GM18499 (cell line): Measurements from ENCODE around the gene NAE1.
"Not testable (repeated sequence)": the region's sequence is repeated elsewhere in the genome, so short reads cannot be mapped to it uniquely, and the experiment has no call there.

ENCODE experiments used
- ATAC-seq: cut with Tn5 transposase; IDR thresholded peaks from one replicate; pipeline ENCODE4 v1.9.1; 2021; ENCODE audit warnings: moderate number of reproducible peaks; ENCODE audit not compliant: insufficient read depth, unreplicated experiment

The NAE1 gene

GRCh38 chr16:66810391-66810790 lies 20.4 kb downstream of the NAE1 start:
- ATAC-seq, result no peak

DNA sequence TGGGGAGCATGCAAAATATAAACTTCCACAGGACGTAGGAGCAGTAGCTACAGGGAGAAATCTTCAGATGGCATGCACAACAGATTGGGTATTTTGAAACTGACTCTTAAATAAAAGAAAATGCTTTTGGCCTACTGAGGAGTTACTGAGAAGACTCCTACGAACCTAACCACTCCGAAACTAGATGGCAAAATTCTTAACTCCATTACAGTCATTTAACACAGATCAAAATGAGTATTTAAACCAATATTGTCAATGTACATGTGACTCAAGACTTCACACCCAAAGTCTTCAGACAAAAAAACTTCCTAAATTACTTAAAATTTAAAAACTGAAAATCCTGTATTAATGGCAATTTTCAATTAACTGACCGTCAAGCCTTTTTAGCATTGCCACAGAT lies 21.0 kb downstream of the NAE1 start:
- no peak for ATAC-seq

DNA sequence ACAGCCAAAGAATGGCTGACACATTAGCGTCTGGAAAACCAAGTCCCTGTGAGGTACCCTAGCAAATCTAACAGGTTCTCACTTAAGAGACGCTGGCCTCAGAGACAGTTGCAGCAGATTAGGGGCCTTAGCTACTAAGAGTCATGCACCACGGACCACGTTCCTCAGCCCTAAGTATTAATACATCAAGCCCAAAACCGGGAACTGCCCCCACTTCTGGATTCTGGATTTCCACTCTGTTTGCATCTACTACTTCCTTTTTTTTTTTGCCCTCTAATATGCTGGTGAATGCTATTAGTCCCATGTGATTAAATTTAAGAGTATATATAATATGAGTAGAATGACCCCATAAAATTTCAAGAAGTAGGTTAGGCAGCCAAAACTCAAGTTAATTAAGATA lies 28.6 kb downstream of the NAE1 start:
- no peak for ATAC-seq

- no peak for ATAC-seq
Measured at GRCh38 chr16:66801320-66802105, 29.3 kb downstream of the NAE1 start, which contains the start of gene TERB1. Gene TERB1, minus strand, starts transcription at chr16:66801584. Its CDS starts 4,786 bp downstream, at chr16:66796798.

- no peak for ATAC-seq
Measured at GRCh38 chr16:66800856-66801255, 29.9 kb downstream of the NAE1 start.

GRCh38 chr16:66798161-66798560 lies 32.6 kb downstream of the NAE1 start:
- no peak for ATAC-seq

DNA sequence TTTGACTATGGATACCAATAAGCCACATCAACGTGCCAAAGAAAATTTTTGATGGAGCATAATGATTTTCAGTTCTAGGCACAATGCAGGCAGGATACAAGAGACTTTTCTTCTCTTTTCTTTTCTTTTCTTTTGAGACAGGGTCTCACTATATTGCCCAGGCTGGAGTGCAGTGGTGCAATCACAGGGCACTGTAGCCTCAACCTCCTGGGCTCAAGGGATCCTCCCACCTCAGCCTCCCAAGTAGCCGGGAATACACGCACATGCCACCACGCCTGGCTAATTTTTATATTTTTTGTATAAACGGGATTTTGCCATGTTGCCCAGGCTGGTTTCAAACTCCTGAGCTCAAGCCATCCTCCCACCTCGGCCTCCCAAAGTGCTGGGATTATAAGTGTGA lies 36.8 kb downstream of the NAE1 start:
- not testable (repeated sequence) for ATAC-seq

DNA sequence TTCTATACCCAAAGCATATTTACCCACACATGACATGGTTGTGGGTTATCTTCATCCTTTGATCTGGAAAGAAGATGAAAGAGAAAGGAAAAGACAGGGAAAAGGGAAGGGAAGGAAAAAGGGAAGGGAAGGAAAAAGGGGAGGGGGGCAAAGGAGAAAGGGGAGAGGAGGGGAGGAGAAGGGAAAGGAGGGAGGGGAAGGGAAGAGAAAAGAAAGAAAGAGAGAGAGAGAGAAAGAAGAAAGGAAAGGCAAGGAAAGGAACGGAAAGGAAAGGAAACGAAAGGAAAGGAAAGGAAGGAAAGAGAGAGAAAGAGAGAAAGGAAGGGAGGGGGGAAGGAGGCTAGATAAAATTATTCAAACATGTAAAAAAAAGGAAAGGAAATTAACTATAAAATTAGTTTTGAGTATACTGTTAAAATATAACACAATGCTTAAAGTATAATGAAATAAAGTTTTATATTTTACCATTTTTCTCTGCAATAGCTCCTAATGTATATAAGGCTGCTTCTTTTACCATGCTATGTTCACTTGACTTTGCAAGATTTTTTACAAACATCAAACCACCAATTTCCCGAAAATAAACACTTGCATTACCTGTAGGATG lies 40.5 kb downstream of the NAE1 start:
- ATAC-seq, result no peak

GRCh38 chr16:66787427-66787826 lies 43.3 kb downstream of the NAE1 start:
- no peak for ATAC-seq

GRCh38 chr16:66786551-66786950 lies 44.2 kb downstream of the NAE1 start:
- ATAC-seq, result no peak

- ATAC-seq, result no peak
Measured at GRCh38 chr16:66776457-66776856, 54.3 kb downstream of the NAE1 start.

GRCh38 chr16:66774981-66775380 lies 55.8 kb downstream of the NAE1 start:
- ATAC-seq, result no peak

DNA sequence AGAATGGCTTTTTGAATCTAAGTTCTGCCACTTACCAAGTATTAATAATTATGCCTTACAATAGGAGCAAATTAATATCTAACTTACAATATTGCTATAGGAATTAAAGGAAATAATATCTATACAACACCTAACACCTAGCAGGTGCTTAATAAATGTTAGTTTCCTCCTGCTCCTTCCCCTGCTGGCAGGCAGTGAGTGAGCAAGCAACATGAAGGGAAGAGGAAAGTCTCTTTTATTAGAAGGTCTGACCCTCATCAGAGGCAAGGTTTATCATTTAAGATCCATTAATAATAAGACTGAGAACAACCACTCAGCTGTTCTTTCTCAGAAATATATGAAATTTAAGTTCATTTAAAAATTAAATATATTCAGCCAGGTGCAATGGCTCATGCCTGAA lies 72.7 kb downstream of the NAE1 start:
- ATAC-seq, result no peak

GRCh38 chr16:66754819-66755218 lies 76.0 kb downstream of the NAE1 start:
- ATAC-seq, result no peak

DNA sequence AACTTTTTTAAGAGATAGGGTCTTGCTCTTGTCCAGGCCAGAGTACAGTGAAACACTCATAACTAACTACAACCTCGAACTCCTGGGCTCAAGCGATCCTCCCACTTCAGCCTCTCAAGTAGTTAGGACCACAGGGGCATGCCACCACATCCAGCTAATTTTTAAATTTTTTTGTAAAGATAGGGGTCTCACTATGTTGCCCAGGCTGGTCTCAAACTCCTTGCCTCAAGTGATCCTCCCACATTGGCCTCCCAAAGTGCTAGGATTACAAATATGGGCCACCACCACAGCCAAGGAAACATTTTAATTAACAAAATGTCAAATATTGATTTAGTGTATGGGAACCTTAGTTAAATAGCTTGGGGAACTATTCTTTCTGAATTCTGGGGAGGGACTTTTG lies 76.6 kb downstream of the NAE1 start:
- ATAC-seq, result no peak

GRCh38 chr16:66752958-66753357 lies 77.8 kb downstream of the NAE1 start:
- no peak for ATAC-seq
